CD4-positive, alpha-beta T cell (primary cell): Measurements from ENCODE around the gene RERGL. TPM values are rescaled to one million over a fixed set of nuclear protein-coding genes. Genes with fewer than 3 reads are reported as not detected.

Source experiments
- ATAC-seq: fragments of 200-7000 bp; cut with Tn5 transposase; one replicate; pipeline ENCODE4 v1.10.0; 2022; ENCODE audit warnings: mild to moderate bottlenecking; ENCODE audit not compliant: poor library complexity
- CTCF ChIA-PET: fragments of 350-600 bp; sonication (Branson Sonifier 250); formaldehyde crosslinking; loops from one replicate; lab custom pipeline; 2021; ENCODE audit warnings: antibody characterized with exemption, inconsistent platforms; lab: Charles Lee
- POLR2A ChIA-PET: fragments of 350-600 bp; sonication (Branson Sonifier 250); formaldehyde crosslinking; loops from one replicate; lab custom pipeline; 2021; ENCODE audit warnings: antibody characterized with exemption, inconsistent platforms; lab: Charles Lee
- DNase-seq, 14 experiments: peaks; one replicate each; pipeline ENCODE4 v3.0.0-alpha.2; 2013 to 2020; ENCODE audit warnings: mixed read lengths in 2 of 14
- H3K27ac ChIP-seq, 2 donors: one replicate each; pipeline versions ENCODE4 v1.5.1 to v1.7.0; 2013; ENCODE audit warnings: low read length in 2 of 2, low read depth in 1 of 2, mild to moderate bottlenecking in 1 of 2
- H3K27me3 ChIP-seq, 2 experiments: 1 replicate in 1 of 2; 2 replicates in 1 of 2; pipeline versions ENCODE4 v1.6.1 to v1.7.0; 2013; ENCODE audit warnings: low read length in 2 of 2, control low read depth in 1 of 2, mild to moderate bottlenecking in 1 of 2, moderate library complexity in 1 of 2; ENCODE audit not compliant: insufficient read depth in 2 of 2, control insufficient read depth in 1 of 2
- H3K36me3 ChIP-seq: one replicate; pipeline ENCODE4 v1.6.1; 2013; ENCODE audit warnings: low read length, control low read depth; ENCODE audit not compliant: insufficient read depth
- H3K4me1 ChIP-seq: one replicate; pipeline ENCODE4 v1.6.1; 2013; ENCODE audit warnings: low read length, control low read depth; ENCODE audit not compliant: insufficient read depth
- H3K4me3 ChIP-seq: one replicate; pipeline ENCODE4 v1.5.1; 2013; ENCODE audit warnings: mild to moderate bottlenecking, low read length, moderate library complexity
- H3K9me3 ChIP-seq, 2 experiments: 1 replicate in 1 of 2; 2 replicates in 1 of 2; pipeline versions ENCODE4 v1.6.1 to v1.7.0; 2013; ENCODE audit warnings: low read length in 2 of 2, mild to moderate bottlenecking in 2 of 2, control low read depth in 1 of 2, moderate library complexity in 1 of 2; ENCODE audit not compliant: control insufficient read depth in 1 of 2, insufficient read depth in 1 of 2
- H3K27ac Mint-ChIP-seq: one replicate; pipeline ENCODE4 v1.8.0; 2020; ENCODE audit warnings: mixed read lengths
- H3K27me3 Mint-ChIP-seq: one replicate; pipeline ENCODE4 v1.8.0; 2021; ENCODE audit warnings: mixed read lengths
- H3K36me3 Mint-ChIP-seq: one replicate; pipeline ENCODE4 v1.8.0; 2021; ENCODE audit warnings: low read depth, mixed read lengths
- H3K4me1 Mint-ChIP-seq: one replicate; pipeline ENCODE4 v1.8.0; 2021; ENCODE audit warnings: low read depth, mixed read lengths
- H3K4me3 Mint-ChIP-seq: one replicate; pipeline ENCODE4 v1.8.0; 2020; ENCODE audit warnings: mild to moderate bottlenecking, mixed read lengths
- H3K9me3 Mint-ChIP-seq: one replicate; pipeline ENCODE4 v1.8.0; 2020; ENCODE audit warnings: mixed read lengths
- intact Hi-C, 2 experiments: fragments of 100-400 bp; cut with DNase I in 1 of 2; cut with micrococcal nuclease in 1 of 2; formaldehyde crosslinking; loops; one replicate each; pipeline versions ENCODE4 v1.15.1 to v1.9.0; 2023 to 2025; cut with DNase I, micrococcal nuclease
- total RNA-seq, 174 experiments: library from RNA in 2 of 174; stranded (reverse) in 2 of 174; gene quantifications; one replicate each; pipeline ENCODE4 v1.2.3 and lab custom pipeline; 2021 to 2026
- TF ChIP-seq, protein P1 (sequence below): fragments of 200-600 bp; IDR thresholded peaks from one replicate; pipeline ENCODE4 v1.8.0; 2022; ENCODE audit warnings: antibody characterized with exemption, mild to moderate bottlenecking

RERGL gene
- total RNA-seq, 2 experiments from 2014 or later = not detected

GRCh38 chr12:18135086-18135485 lies 45.1 kb upstream of the RERGL start:
- Mint-ChIP-seq H3K36me3 (no peaks in the 10 kb centered on the region), H3K27ac (no peak overlapping the region), H3K4me1 (no peaks in the 10 kb centered on the region), H3K9me3 (peaks cover 3% of the 10 kb centered on the region), H3K27me3 (no peaks in the 10 kb centered on the region), H3K4me3 (no peak overlapping the region)
- Histone ChIP-seq H3K4me1 (no peaks in the 10 kb centered on the region), H3K36me3 (no peaks in the 10 kb centered on the region), H3K9me3 (no peaks in the 10 kb centered on the region), H3K27ac (no peak overlapping the region), H3K4me3 (no peak overlapping the region), H3K27me3 (no peaks in the 10 kb centered on the region)
- no peak for DNase-seq
- no peak for ATAC-seq
- TF ChIP-seq, protein P1, sequence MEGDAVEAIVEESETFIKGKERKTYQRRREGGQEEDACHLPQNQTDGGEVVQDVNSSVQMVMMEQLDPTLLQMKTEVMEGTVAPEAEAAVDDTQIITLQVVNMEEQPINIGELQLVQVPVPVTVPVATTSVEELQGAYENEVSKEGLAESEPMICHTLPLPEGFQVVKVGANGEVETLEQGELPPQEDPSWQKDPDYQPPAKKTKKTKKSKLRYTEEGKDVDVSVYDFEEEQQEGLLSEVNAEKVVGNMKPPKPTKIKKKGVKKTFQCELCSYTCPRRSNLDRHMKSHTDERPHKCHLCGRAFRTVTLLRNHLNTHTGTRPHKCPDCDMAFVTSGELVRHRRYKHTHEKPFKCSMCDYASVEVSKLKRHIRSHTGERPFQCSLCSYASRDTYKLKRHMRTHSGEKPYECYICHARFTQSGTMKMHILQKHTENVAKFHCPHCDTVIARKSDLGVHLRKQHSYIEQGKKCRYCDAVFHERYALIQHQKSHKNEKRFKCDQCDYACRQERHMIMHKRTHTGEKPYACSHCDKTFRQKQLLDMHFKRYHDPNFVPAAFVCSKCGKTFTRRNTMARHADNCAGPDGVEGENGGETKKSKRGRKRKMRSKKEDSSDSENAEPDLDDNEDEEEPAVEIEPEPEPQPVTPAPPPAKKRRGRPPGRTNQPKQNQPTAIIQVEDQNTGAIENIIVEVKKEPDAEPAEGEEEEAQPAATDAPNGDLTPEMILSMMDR = no peak
- ChIA-PET POLR2A (no interaction called here), CTCF (no interaction called here)
- intact Hi-C loops = no loop called here

DNA sequence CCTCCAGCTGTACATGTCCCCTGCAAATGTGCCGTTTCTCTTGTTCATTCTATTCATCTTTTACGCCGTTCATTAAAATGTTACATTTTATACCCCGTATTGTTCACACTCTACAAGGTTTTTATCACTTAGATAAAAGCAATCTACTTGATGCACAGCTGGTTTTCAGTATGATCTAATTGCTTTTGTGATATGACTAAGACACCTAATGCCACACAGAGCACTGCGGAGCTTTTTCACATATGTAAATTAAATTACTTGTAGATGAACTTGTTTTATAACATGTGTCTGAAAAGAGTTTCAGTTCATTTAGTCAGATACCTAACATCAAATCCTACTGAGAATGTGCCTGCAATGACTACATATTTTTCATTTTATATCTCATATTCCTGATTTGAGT lies 40.9 kb upstream of the RERGL start:
- CTCF ChIA-PET = no interaction called here
- peaks cover 10% of the 10 kb centered on the region for H3K9me3 Mint-ChIP-seq
- intact Hi-C loops = no loop called here
- no peak overlapping the region for H3K4me3 ChIP-seq
- no peak overlapping the region for H3K27ac Mint-ChIP-seq
- H3K9me3 ChIP-seq = peaks cover 4 to 13% of the 10 kb centered on the region in 2 experiments
- no peaks in the 10 kb centered on the region for H3K36me3 ChIP-seq
- no peak for ATAC-seq
- H3K4me1 ChIP-seq = no peaks in the 10 kb centered on the region
- no peak overlapping the region for H3K27ac ChIP-seq
- no peak for DNase-seq
- no peak overlapping the region for H3K4me3 Mint-ChIP-seq
- H3K27me3 Mint-ChIP-seq = no peaks in the 10 kb centered on the region
- no peaks in the 10 kb centered on the region for H3K36me3 Mint-ChIP-seq
- POLR2A ChIA-PET = no interaction called here
- no peaks in the 10 kb centered on the region for H3K27me3 ChIP-seq
- H3K4me1 Mint-ChIP-seq = no peaks in the 10 kb centered on the region
- TF ChIP-seq, protein P1 = no peak

DNA sequence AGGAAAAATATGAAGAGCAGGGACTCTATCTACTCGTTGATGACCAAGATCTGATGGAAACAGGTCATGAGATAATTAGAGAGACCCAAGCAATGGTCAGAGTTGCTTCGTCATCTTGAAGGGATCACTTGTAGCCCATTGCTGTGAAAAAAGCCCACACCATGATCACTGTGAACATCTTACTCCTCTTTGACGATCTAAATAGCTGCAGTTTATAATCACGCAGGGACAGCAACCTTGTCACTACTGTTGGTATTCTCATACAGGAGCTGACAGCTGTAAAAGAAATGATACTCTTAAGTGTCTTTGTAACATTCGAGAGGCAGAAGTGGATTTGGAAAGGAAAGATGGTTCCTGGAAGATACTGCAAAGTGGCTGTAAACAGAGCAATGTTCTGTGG lies 33.7 kb upstream of the RERGL start:
- ChIA-PET POLR2A (no interaction called here), CTCF (interaction anchor here (0.6 kb wide), 1 partner anchor 1325 kb away, joined by 3 read pairs; no protein-coding TSS in a partner anchor)

More for the DNA sequence above, 33.7 kb upstream of the RERGL start:
- H3K4me1 Mint-ChIP-seq = no peaks in the 10 kb centered on the region
- peaks cover 4 to 17% of the 10 kb centered on the region in 2 experiments for H3K9me3 ChIP-seq
- H3K27ac ChIP-seq = no peak overlapping the region
- H3K9me3 Mint-ChIP-seq = peaks cover 5% of the 10 kb centered on the region
- H3K36me3 Mint-ChIP-seq = no peaks in the 10 kb centered on the region
- DNase-seq (no peak), ATAC-seq (no peak)
- H3K27ac Mint-ChIP-seq = no peak overlapping the region
- H3K27me3 ChIP-seq = no peaks in the 10 kb centered on the region
- intact Hi-C loops = no loop called here
- H3K4me3 ChIP-seq = no peak overlapping the region
- no peaks in the 10 kb centered on the region for H3K36me3 ChIP-seq
- no peaks in the 10 kb centered on the region for H3K27me3 Mint-ChIP-seq
- H3K4me1 ChIP-seq = no peaks in the 10 kb centered on the region
- TF ChIP-seq, protein P1 = no peak
- H3K4me3 Mint-ChIP-seq = no peak overlapping the region
